CD4-positive, alpha-beta T cell treated with Interleukin-4 for 4 hours (primary cell): ENCODE measurements around the gene ZNF311.
"Not testable (repeated sequence)": the region's sequence is repeated elsewhere in the genome, so short reads cannot be mapped to it uniquely, and the experiment has no call there.

Experiments
- DNase-seq: peaks from one replicate; pipeline ENCODE4 v3.0.0-alpha.2; 2020

ZNF311 gene

DNA sequence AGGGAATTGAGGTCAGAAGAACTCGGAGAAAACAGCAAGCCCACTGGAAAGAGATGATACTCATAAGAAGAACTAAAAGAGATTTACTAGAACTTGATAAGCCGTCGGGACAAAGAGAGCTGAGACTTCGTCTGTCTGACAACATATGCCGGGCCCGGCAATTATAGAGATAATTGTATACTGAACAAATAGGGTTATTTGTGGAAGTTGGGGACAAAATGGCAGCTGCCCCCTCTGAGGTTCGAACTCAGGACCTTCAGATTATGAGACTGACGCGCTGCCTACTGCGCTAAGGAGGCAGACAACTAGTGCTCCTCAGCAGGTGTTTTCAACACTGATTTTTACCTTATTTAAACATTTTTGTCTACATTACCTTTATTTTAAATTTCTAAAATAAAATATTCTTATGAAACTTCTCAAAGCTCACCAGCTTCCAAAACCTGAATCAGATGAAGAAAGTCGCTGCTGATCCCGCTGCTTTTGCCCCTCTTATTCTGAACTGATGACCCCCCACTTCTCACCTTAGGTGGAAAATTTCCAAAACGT lies 52.0 kb downstream of the ZNF311 start:
- peak; percentile 45 for DNase-seq

GRCh38 chr6:28949656-28950195 lies 55.4 kb downstream of the ZNF311 start:
- not testable (repeated sequence) for DNase-seq

DNA sequence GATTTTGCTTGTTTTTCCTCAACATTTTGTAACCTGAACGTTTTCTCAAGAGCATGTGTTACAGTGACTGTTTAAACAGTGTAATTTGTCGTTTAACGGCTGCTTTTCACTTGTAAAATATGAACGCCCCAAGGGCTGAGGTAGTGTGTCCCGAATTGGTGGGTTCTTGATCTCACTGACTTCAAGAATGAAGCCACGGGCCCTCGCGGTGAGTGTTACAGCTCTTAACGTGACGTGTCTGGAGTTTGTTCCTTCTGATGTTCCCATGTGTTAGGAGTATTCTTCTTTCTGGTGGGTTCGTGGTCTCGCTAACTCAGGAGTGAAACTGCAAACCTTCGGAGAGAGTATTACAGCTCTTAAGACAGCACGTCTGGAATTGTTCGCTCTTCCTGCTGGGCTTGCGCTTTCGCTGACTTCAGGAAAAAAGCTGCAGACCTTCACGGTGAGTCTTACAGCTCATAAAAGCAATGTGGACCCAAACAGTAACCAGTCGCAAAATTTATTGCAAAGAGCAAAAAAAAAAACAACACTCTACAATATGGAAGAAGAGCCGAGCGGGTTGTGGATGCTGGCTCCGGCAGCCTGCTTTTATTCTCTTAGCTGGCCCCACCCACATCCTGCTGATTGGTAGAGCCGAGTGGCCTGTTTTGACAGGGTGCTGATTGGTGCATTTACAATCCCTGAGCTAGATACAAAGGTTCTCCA lies 56.2 kb downstream of the ZNF311 start:
- no peak for DNase-seq

GRCh38 chr6:28947831-28948270 lies 57.3 kb downstream of the ZNF311 start:
- no peak for DNase-seq

DNA sequence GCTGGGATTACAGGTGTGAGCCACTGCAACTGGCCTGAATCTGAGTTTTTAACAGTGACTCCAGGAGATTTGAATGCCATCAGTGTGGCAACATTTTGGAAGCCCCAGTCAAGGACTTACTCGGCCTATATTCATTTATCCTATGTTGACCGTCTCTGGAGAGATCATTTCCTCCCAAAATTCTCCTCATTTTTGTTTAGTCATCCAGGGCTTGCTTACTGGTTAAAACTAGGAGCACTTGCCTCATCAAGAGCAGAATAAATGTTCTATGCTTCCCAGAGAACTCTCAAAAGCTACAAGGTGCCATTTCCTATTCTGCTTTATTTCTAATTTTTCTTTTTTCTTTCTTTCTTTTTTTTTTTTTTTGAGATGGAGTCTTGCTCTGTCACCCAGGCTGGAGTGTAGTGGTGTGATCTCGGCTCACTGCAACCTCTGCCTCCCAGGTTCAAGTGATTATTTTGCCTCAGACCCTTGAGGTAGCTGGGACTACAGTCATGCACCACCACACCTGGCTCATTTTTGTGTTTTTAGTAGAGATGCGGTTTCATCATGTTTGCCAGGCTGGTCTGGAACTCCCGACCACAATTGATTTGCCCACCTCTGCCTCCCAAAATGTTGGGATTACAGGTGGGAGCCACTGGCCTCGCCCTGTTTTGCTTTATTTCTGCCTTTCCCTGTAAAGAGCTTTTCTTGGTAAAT lies 57.9 kb downstream of the ZNF311 start:
- no peak for DNase-seq

GRCh38 chr6:28945349-28945748 lies 59.8 kb downstream of the ZNF311 start:
- DNase-seq: no peak
